NCI-H446 (cell line): ENCODE results near the gene UCK1.

Experiments used
- DNase-seq, 2 experiments: peaks; one replicate each; lab custom pipeline; 2025; lab: John Stamatoyannopoulos, UW

The UCK1 gene

GRCh38 chr9:131496844-131497405 lies 34.1 kb downstream of the UCK1 start:
- no peak for DNase-seq

DNA sequence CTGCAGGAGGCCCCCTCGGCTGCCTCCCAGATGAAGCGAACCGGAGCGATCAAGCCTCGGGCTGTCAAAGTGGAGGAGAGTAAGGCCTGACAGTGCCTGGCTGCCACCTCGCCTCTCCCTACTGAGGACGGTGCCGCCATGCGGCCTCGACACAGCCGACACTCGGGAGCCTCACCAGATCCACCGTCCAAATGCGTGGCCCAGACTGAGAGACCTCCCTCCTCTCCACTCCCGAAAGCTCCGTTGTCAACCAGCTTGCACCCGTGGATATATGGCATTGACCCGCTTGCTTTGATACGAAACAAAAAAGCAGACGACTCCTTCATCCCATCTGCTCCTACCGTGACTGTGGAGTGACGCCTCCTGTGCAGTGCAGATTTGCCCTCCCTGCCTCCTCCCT lies 35.3 kb downstream of the UCK1 start:
- no peak for DNase-seq

- no peak for DNase-seq
These were observed 36.7 kb downstream of the UCK1 start for GRCh38 chr9:131494296-131494870.

DNA sequence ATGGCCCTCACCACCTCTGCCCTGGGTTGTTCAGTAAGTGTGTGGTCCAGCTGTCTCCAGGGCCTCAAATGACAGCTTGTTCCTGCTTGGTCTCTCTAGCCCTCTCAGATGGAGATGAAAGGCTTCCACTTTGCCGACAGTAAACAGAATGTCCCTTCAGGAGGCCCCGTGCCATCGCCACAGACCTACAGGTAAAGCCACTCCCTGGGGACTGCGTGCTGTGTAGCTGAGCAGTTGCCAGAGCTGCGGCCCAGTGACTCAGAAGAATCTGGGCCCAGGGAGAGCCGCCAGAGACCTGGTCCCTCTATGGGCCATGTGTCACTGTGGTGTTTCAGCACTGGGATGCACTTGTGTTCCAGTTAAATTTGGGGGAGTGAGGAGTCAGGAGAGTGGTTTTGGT lies 39.0 kb downstream of the UCK1 start:
- no peak for DNase-seq

DNA sequence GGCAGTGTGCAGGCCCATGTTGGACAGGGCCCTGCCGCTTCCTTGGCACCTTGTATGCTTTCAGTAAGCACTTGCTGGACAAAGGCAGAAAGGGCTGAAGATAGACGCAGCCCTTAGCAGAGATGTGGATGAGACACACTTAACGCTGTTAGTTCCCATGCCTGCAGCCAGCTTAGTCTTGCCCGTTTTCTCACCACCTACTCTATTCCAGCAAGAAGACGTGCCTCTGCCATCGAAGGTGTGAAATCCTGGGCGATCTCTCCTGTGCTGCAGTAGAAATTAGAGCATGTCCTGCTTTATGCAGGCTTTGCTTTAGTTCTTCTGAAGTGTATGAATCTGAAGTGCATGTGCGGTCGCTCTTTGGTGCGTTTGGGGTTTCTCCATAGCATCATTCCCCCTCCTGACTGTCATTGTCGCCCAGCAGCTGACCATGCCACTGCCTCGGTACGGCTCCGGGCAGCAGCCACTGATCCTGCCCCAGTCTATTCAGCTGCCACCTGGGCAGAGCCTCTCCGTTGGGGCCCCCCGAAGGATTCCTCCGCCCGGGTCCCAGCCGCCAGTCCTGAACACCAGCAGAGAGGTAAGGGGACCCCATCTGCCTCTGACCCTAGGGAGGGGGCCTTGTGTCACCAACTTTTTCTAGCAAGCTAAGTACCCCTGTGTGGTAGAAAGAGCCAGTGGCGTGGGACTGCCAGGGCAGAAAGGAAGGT lies 39.9 kb downstream of the UCK1 start:
- DNase-seq: no peak

GRCh38 chr9:131490514-131490913 lies 40.5 kb downstream of the UCK1 start:
- DNase-seq: no peak

- no peak for DNase-seq
These were observed 43.4 kb downstream of the UCK1 start for GRCh38 chr9:131487621-131488031.

- DNase-seq: no peak
These were observed 44.1 kb downstream of the UCK1 start for GRCh38 chr9:131487001-131487400.

DNA sequence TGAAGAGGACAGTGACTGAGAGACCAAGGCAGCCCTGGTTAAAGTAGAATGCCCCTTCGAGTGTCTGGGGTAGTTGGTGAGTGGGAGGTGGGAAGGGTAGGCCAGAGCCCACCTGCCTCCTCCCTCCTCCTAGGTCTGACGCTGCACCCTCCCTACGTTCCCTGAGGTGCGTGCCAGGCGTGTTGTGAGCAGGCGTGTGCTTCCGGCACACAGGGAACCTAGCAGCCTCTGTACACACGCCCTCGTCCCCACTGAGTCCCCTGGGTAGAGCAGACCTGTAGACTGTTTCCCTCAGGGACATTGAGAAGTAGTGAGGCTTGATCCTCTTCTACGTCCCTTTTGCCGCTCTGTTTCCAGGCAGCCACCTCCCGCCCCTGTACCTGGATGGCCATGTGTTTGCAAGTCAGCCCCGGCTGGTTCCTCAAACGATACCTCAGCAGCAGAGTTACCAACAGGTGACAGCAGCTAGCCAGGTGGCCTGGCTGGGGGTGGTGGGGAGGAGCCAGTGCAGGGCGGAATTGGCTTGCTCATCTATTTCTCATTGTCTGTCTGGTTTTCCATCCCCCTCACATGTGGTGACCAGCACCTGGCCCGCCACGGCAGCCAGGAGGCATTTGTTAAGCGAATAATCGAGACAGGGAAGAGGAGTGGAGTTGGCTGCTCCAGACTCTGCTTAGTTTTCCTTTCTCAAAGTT lies 45.2 kb downstream of the UCK1 start:
- DNase-seq: no peak

- DNase-seq: no peak
These were observed 45.9 kb downstream of the UCK1 start for GRCh38 chr9:131485206-131485605.

DNA sequence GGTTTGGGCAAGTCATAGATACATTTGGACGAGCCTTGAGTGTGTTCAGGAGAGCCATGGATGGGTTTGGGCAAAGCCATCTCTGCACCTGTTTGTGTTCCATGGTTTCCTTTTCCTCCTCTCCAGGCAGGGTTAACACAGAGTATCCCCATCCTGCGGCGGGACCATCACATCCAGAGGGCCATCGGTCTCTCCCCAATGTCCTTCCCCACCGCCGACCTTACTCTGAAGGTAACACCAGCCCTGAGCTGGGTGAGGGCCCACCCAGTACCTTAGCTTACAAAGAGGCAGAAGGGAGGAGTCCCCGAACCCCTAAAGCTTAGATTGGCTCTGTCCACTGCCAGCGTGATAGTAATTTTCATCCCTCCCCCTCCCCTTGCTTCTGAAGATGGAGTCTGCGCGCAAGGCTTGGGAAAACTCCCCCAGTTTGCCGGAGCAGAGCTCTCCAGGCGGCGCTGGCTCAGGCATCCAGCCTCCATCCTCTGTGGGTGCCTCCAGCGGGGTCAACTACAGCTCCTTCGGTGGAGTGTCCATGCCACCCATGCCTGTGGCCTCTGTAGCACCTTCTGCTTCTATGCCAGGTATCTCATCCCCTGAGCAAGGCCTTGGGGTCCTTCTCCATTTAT lies 46.4 kb downstream of the UCK1 start:
- no peak for DNase-seq

- DNase-seq: no peak
These were observed 47.0 kb downstream of the UCK1 start for GRCh38 chr9:131484051-131484445.

DNA sequence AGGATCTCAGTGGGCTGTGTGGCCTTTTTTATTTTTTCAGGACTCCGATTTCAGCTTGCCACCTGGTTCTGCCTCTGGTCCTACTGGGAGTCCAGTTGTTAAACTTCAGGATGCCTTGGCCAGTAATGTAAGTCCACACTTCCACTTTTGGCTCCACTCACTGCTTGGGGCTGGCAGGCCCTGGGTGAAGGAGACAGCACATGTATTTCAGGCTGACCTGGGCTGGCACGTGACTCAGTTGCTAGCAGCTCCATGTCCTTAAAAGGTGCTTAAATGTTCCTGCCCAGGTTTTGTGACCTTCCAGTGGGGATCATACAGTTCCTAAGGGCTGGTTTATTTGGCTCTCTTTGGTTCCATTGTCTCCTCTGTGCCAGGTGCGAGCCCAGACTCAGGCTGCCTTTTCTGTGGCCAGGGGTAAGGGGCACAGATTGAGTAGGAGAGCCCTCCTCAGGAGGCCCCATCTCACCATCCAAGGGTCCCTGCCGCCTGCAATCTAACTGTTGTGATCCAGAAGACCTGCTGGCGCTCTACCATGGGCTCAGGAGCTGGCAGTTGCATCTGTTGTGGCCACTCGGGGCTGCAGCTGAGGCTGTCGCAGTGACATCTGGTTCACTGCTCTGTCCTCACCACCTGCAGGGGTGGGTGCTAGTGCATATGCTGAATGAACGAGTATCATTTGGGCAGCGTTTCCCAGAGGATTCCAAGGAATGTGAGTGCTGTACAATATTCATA lies 47.6 kb downstream of the UCK1 start:
- no peak for DNase-seq

- DNase-seq: no peak
These were observed 48.6 kb downstream of the UCK1 start for GRCh38 chr9:131482343-131483006.

DNA sequence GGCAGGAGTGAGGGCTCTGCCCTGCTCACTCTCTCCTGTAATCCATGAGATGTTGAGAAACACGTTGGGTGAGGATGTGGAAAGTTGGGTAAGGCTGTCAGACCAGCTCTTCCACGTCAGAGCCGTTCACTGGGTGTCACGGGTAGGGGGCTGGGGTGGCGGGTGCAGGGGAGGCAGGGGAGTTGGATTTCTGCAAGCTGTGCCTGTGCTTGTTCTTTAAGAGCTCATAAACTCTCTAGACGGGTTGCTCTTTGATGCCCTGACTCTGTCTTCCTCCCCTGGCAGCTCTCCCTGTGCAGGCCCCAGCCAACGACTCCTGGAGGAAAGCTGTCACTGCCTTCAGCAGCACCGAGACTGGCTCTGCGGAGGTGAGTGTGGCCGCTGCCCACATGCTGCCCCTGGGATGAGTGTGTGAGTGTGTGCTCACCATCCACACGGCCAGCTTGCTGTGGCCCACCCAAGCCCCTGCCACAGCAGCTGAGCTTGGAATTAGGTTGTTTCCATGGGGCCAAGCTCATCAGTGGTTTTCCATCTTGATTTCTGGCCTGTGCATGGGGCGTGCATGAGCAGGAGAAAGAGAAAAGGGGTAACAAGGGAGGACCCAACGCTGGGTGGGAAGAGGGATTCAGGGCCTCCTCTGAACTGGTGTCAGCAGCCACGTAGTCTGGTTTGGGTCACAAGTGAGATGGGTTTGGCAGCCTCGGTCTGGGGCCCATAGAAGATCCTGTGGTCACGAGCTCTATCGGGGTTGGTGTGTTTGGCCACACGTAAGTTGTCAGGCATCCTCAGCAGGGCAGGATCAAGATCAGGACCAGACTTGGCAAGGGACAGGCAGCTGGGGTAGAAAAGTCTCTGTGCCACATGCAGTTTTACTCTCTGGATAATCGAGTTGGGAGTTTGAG lies 49.4 kb downstream of the UCK1 start:
- DNase-seq: no peak

GRCh38 chr9:131480258-131480657 lies 50.8 kb downstream of the UCK1 start:
- DNase-seq: no peak

DNA sequence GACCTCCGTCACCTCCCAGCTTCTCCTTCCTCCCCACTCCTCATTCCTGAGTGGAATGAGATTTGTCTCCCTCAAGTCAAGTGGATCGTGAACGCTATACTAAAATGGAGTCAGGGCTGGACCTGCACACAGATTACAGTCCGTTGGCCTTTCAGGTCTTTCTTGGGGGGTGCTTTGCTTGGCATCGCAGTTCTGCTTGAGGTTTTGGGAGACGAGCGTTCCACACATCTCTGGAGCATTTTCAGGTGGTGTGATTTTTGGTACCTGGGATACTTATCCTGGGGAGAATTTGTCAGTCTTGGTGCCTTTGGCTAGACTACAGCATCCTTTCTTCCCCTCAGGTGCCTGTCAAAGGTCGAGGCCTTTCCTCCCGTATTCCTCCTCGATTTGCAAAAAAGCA lies 52.2 kb downstream of the UCK1 start:
- no peak for DNase-seq

GRCh38 chr9:131478421-131478868 lies 52.6 kb downstream of the UCK1 start:
- no peak for DNase-seq

DNA sequence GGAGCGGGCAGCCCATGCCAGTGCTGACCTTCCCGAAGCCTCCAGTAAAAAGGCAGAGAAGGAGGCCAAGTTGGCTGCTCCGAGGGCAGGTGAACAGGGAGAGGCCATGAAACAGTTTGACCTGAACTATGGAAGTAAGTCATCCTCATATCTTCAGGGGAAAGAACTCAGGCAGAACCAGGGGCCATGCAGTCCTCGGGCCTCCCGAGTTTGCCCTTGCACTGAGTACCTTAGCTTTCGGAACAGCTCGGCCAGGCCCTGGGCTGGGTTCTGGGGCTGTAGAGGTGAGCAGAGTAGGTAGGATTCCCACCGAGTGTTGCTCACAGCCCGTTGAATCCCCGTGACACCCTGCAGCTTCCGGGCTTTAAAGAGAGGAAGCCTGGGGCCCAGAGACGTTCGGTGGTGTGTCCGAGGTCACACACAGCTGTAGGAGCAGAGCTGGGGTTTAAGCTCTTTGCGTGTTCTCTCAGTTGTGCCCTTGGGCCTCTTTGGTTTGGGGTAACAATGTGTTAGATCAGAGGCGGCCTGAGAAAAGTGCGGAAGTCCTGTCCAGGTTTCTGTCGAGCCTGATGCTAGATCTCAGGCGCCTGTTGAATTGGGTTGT lies 53.1 kb downstream of the UCK1 start:
- no peak for DNase-seq

GRCh38 chr9:131477367-131477766 lies 53.7 kb downstream of the UCK1 start:
- DNase-seq: no peak
